Activated CD8-positive, alpha-beta memory T cell treated with anti-CD3 and anti-CD28 coated beads, Interleukin-2, amount 50 U/mL, for 4 hours (primary cell): ENCODE results near the gene ACACA.

Experiments
- DNase-seq: peaks from one replicate; pipeline ENCODE4 v3.0.0-alpha.2; 2020

Gene ACACA

GRCh38 chr17:37340804-37341203, 65.8 kb downstream of the ACACA start:
- no peak for DNase-seq

DNA sequence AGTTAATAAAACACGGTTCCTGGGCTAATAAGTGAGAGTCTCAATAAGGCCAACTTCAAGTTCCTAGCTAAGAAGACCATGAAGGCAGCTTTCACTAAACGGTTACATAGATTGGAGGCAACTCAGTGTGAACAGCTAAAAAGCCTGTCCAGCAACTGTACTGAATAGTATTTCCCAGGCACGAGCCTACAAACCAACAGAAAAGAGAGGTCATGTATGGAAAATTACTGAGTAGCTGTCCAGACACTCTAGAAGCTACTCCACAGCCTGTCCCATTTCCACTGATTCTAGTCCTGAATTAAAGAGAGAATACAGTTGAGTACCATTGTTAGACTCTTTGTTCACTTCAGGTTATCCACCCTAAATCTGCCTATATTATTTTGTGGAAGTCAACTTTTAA, 67.3 kb downstream of the ACACA start:
- no peak for DNase-seq

DNA sequence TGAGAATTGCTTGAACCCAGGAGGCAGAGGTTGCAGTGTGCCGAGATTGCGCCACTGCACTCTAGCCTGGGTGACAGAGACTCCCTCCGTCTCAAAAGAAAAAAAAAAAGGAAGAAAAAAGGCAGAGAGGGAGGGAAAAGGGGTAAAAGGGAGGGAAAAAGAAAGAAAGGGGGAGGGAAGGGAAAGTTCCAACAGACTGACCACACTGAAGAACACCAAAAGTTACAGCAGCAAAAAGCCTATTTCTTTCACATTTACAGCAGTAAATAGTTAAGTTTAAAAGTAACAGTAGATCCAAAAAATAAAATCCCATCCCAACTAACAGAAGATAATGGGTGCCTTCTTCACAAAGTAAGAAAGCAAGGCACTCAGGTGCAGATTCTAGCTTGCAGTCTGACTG, 67.8 kb downstream of the ACACA start:
- no peak for DNase-seq

- DNase-seq = no peak
Measured at GRCh38 chr17:37327341-37328090, 79.1 kb downstream of the ACACA start.

DNA sequence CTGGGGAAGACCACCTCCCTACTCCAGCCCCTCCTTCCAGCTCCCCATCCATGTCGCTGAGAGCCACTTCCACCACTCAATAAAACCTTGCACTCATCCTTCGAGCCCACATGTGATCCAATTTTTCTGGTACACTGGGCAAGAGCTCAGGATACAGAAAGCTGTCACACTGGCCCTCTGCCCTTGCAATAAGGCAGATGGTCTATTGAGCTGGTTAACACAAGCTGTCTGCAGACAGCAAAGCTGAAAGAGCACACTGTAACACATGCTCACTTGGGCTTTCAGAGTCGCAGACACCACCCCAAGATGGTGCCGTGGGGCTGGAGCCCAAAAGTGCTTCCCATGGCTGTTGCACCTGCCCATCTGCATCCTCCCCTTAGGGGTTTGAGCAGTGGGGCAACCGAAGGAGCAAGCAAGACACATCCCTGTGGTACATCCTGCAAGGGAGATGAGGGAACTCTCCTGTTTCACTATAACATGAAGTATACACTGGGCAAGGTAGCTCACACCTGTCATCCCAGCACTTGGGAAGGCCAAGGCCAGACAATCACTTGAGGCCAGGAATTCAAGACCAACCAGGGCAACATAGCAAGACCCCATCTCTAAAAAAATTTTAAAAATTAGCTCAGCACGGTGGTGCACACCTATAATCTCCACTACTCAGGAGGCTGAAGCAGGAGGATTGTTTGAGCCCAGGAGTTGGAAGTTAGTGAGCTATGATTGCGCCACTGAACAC, 83.6 kb downstream of the ACACA start:
- no peak for DNase-seq

- no peak for DNase-seq
Measured at GRCh38 chr17:37322106-37322505, 84.5 kb downstream of the ACACA start.

DNA sequence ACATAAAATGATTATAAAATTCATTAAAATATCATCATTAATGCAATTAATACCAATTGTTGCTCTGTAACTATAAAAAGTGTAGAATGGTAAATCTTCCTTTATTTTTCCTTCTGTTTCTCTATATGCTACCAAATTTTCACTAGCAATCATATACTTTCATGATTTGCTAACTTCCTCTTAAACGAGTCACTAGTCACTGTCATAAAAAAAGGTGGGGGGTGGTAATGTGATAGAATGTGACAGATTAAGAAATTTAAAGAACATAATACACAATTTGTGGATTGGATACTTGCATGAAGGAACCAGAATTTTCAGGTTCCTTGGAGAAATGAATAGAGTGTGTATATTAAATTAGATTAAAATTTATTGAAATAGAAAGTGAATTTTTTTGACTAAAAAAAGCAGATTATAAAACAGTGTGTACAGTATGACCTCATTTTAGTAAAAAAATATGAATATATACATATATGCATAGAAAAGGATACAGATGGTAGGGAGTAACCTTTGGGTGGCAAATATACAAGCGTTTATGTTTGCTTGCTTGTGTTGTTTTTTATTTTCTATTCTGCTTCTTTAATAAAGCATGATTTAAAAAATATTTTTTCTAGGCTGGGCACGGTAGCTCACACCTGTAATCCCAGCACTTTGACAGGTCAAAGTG, 87.6 kb downstream of the ACACA start:
- no peak for DNase-seq

DNA sequence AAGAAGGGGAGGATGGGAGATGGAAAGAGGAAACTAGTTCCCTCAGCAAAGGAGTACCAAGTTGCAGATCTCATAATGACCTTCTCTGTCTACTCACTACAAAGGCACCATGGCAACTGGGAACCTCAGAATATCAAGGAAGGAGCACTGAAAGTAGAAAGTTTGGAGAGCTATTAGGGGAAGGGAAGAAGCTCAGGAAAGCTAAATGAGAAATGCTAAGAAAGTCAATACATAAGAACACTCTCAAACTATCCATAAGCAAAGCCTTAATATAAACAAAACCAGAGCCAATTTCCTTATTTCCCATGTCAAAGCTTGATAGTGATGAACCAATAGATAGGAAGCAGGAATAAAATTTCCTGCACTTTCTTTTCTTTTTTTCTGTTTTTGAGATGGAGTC, 88.8 kb downstream of the ACACA start:
- DNase-seq = no peak

- DNase-seq = no peak
Measured at GRCh38 chr17:37315601-37316000, 91.0 kb downstream of the ACACA start.

- no peak for DNase-seq
Measured at GRCh38 chr17:37312137-37312923, 94.3 kb downstream of the ACACA start.

DNA sequence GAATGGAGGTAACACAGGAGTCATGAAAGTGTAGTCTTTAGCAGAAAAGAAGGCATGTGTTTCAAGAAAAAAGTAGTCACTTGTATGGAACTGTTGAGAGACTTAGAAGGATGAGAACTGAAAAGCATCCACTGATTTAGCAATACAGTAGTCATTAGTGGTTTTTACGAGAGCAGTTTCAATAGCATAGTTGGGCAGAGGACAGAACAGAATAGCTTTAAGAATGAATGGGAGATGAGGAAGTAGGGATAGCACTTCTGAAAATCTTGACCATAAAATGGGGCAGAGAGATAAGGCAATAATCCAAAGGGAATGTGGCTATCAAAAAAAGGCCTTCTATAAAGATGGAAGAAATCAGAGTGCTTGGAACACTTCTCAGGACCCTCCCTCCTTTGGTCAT, 95.7 kb downstream of the ACACA start:
- no peak for DNase-seq

- no peak for DNase-seq
Measured at GRCh38 chr17:37309051-37309450, 97.6 kb downstream of the ACACA start.

- DNase-seq = no peak
Measured at GRCh38 chr17:37305406-37305905, 101.2 kb downstream of the ACACA start.

DNA sequence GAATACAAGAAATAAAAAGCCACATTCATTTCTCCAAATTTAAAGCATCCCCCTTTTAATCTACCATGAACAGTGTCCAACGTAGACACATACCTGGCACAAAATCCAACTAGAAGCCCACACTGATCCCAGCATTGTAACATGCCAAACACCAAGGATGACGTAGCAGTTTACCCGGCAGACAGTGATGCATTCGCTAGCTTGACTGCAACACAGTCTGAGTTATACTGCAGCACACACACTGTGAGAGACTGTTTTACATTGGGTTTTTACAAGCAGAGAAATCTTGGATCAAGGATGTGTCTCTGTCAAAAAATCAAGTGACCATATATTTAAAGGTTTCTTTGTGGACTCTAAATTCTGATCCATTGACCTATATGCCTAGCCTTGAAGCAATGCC, 105.3 kb downstream of the ACACA start:
- DNase-seq = no peak

DNA sequence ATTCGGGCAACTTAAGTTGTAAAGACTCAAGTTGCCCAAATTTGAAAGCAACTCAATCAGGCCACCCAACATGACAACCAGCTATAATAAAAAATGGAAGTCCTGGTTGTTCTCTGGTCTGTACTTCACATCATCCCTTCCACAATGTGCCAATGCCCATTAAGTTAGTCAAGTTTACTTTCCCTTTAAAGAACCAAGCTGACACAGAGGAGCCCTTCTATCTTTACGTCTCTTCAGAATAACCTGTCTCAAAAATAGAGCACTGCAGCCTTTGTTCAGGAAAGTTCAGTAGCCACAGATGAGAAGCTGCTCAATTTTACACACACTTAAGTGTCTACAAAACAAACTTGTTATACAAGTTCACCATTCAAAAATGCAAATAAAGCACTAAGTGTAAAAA, 106.0 kb downstream of the ACACA start:
- no peak for DNase-seq

DNA sequence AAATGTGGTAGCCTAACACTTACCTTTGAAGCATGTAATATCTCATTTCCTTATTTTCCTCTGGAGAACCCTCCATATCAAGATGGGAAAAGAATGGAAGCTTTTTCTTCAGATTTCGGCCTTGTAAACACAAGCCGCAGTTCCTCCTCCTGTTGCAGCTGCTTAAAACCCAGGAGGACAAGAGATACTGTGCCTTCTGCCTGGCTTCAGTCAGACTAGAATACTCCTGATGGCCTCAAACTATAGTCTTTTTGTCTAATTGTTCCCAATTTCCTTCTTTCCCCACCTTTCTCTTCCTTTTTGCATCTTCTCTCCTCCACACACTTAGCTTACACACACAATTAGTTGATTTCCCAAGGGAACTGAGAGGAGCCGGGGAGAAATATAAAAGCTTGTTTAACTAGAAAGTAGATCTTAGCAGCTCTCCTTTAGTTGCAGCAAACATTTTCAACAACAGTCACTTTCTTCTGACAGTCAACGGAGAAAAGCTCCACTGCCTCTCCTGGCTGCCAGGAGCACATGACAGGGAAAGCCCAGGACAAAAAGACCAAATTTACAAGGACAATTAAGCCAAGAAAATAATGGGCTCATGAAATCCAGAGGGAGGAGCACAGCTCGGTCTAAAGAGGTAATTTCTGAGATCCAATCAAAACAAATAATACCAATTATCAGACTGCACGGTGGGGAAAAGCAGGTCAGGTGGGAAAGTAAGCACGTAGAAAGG, 107.2 kb downstream of the ACACA start:
- DNase-seq = no peak

DNA sequence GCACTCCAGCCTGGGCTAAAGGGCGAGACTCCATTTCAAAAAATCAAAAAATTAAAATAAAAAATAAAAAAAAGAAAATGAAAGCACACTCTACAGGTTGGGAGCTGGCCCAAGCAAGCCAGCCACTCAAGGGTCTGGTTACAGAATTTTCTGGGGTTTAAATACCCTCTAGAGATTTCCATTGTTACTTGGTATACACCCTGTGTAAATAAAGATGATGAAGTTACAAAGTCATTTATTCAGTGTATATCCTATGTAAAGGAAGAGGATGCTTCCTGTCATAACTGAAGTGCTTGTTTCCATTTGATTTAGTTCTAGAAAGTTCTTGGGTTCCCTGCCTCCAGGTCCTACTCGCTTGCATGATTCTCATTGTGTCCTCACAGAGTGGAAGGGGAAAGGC, 110.7 kb downstream of the ACACA start:
- DNase-seq = no peak

DNA sequence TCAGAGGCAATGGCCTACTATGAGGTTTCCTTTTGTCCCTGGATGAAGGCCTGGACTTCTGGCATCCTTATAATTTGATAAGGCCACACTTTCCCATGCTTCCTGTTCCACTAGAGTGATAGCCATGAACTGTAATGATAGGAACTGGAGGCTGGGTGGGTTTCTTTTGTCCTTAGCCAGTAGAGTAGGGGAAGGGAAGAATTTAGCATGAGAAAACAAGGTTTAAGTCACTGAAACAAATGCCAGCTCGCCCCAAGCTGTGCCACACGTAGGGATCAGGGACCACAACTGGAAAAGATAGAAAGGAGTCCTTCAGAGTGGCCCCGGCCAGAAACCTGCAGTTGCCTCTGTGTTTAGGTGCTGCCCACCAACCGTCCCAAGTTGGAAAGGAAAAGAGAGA, 111.7 kb downstream of the ACACA start:
- no peak for DNase-seq

GRCh38 chr17:37293770-37294169, 112.9 kb downstream of the ACACA start:
- DNase-seq = no peak

DNA sequence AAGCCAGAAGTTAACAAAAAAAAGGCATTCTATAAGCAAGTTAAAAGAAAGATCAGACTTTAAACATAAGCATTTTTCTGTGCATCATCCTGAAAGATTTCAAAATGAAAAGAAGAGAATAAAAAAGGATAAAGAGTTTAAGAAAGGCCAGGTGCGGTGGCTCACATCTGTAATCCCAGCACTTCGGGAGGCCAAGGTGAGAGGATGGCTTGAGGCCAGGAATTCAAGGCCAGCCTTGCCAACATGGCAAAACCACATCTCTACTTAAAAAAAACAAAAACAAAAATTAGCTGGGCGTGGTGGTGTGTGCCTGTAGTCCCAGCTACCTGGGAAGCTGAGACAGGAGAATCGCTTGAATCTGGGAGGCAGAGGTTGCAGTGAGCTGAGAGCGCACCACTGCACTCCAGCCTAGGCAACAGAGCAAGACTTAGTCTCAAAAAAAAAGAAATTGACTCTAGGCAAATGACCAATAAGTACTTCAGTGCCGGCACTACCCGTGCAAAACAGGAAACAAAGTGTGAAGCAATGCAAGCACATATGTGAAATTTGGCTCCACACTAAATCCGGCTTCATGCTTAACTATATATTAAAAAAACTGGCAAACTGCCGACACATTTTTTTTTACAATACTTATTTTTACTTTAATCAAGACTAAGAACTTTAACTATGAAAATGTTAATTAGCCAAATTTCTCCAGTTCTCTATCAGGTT, 114.1 kb downstream of the ACACA start:
- DNase-seq = no peak

DNA sequence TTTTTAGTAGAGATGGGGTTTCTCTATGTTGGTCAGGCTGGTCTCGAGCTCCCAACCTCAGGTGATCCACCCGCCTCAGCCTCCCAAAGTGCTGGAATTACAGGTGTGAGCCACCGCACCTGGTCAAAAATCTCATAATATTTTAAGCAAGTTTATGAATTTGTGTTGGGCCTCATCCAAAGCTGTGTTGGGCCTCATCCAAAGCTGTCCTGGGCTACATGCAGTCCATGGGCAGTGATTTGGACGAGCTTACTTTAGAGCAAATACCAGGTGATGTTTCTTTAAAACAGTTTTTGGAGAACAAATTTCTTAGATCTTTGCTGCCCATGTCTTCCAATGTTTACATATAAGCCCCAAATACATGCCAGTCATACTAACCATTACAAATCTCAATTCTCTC, 115.3 kb downstream of the ACACA start:
- no peak for DNase-seq

- DNase-seq = no peak
Measured at GRCh38 chr17:37286430-37286829, 120.2 kb downstream of the ACACA start.
